ENCODE results near the gene DLG2.
"Not testable (repeated sequence)": the region's sequence is repeated elsewhere in the genome, so short reads cannot be mapped to it uniquely, and the experiment has no call there.

DLG2 gene

GRCh38 chr11:85316967-85317366, 310.2 kb downstream of the DLG2 start:
- no peak for DNase-seq (ENCODE audit: low spot score)

- DNase-seq (ENCODE audit: low spot score) = no peak
Observed at GRCh38 chr11:85313741-85314140, 313.4 kb downstream of the DLG2 start.

GRCh38 chr11:85310479-85310878, 316.7 kb downstream of the DLG2 start:
- DNase-seq (ENCODE audit: low spot score) = no peak

GRCh38 chr11:85307366-85307765, 319.8 kb downstream of the DLG2 start:
- DNase-seq (ENCODE audit: low spot score) = no peak

- DNase-seq (ENCODE audit: low spot score) = no peak
Observed at GRCh38 chr11:85301895-85302678, 325.1 kb downstream of the DLG2 start.

- no peak for DNase-seq (ENCODE audit: low spot score)
Observed at GRCh38 chr11:85299258-85299942, 327.7 kb downstream of the DLG2 start.

GRCh38 chr11:85295694-85296271, 331.4 kb downstream of the DLG2 start:
- no peak for DNase-seq (ENCODE audit: low spot score)

GRCh38 chr11:85281550-85281949, 345.6 kb downstream of the DLG2 start:
- DNase-seq (ENCODE audit: low spot score) = no peak

GRCh38 chr11:85279267-85279666, 347.9 kb downstream of the DLG2 start:
- no peak for DNase-seq (ENCODE audit: low spot score)

GRCh38 chr11:85277693-85278092, 349.5 kb downstream of the DLG2 start:
- DNase-seq (ENCODE audit: low spot score) = no peak

- DNase-seq (ENCODE audit: low spot score) = no peak
Observed at GRCh38 chr11:85276332-85276731, 350.8 kb downstream of the DLG2 start.

- not testable (repeated sequence) for DNase-seq (ENCODE audit: low spot score)
Observed at GRCh38 chr11:85270315-85270714, 356.8 kb downstream of the DLG2 start.

- DNase-seq (ENCODE audit: low spot score) = no peak
Observed at GRCh38 chr11:85269109-85269508, 358.0 kb downstream of the DLG2 start.

GRCh38 chr11:85266646-85267045, 360.5 kb downstream of the DLG2 start:
- no peak for DNase-seq (ENCODE audit: low spot score)

- no peak for DNase-seq (ENCODE audit: low spot score)
Observed at GRCh38 chr11:85263328-85263727, 363.8 kb downstream of the DLG2 start.

- no peak for DNase-seq (ENCODE audit: low spot score)
Observed at GRCh38 chr11:85257837-85258236, 369.3 kb downstream of the DLG2 start.

- no peak for DNase-seq (ENCODE audit: low spot score)
Observed at GRCh38 chr11:85256433-85256832, 370.7 kb downstream of the DLG2 start.

GRCh38 chr11:85249482-85249881, 377.7 kb downstream of the DLG2 start:
- DNase-seq (ENCODE audit: low spot score) = no peak

GRCh38 chr11:85247797-85248196, 379.3 kb downstream of the DLG2 start:
- DNase-seq (ENCODE audit: low spot score) = no peak

GRCh38 chr11:85238906-85239305, 388.2 kb downstream of the DLG2 start:
- DNase-seq (ENCODE audit: low spot score) = no peak

GRCh38 chr11:85238038-85238437, 389.1 kb downstream of the DLG2 start:
- not testable (repeated sequence) for DNase-seq (ENCODE audit: low spot score)

- no peak for DNase-seq (ENCODE audit: low spot score)
Observed at GRCh38 chr11:85236211-85236610, 390.9 kb downstream of the DLG2 start.

GRCh38 chr11:85232559-85232958, 394.6 kb downstream of the DLG2 start:
- DNase-seq (ENCODE audit: low spot score) = no peak
